Tibial nerve (tissue), 4 donors: ENCODE results near the gene EEF2. TPM values are rescaled to one million over a fixed set of nuclear protein-coding genes. Genes with fewer than 3 reads are reported as not detected.
A peak's percentile ranks its signal among the peaks of the same experiment; 100 is the strongest.

Experiments used
- DNase-seq, 2 donors: peaks; one replicate each; pipeline ENCODE4 v3.0.0-alpha.2; 2019; ENCODE audit warnings: low spot score in 2 of 2
- H3K27ac ChIP-seq, 4 donors: fragments of 200-600 bp; sonication (generic) in 3 of 4; one replicate each; pipeline ENCODE4 v1.5.1; 2017 to 2019; ENCODE audit warnings: mild to moderate bottlenecking in 1 of 4
- H3K27me3 ChIP-seq, 2 donors: fragments of 200-600 bp; sonication (generic) in 1 of 2; one replicate each; pipeline versions ENCODE4 v1.5.1 to v1.6.0; 2017 to 2019
- H3K36me3 ChIP-seq, 3 donors: fragments of 200-600 bp; sonication (generic); one replicate each; pipeline ENCODE4 v1.5.1; 2018 to 2019
- H3K4me1 ChIP-seq, 4 donors: fragments of 200-600 bp; sonication (generic) in 3 of 4; one replicate each; pipeline ENCODE4 v1.5.1; 2017 to 2019
- H3K4me3 ChIP-seq, 4 donors: fragments of 200-600 bp; sonication (generic) in 3 of 4; one replicate each; pipeline ENCODE4 v1.5.1; 2017 to 2019; ENCODE audit warnings: mild to moderate bottlenecking in 1 of 4, moderate library complexity in 1 of 4
- H3K9me3 ChIP-seq, 4 donors: fragments of 200-600 bp; sonication (generic) in 3 of 4; one replicate each; pipeline ENCODE4 v1.5.1; 2017 to 2019
- CTCF ChIP-seq, 5 experiments: fragments of 200-600 bp in 3 of 5; fragments of 450-650 bp in 2 of 5; sonication (generic) in 3 of 5; IDR thresholded peaks; one replicate each; pipeline ENCODE4 v1.5.1; 2016 to 2019; ENCODE audit warnings: antibody characterized with exemption in 5 of 5, mild to moderate bottlenecking in 3 of 5, moderate library complexity in 2 of 5
- EP300 ChIP-seq, 2 donors: sonication (generic); formaldehyde crosslinking; IDR thresholded peaks; one replicate each; pipeline ENCODE4 v1.6.1; 2017; ENCODE audit warnings: antibody characterized with exemption in 2 of 2, mild to moderate bottlenecking in 1 of 2
- POLR2A ChIP-seq, 2 donors: fragments of 450-650 bp; IDR thresholded peaks; one replicate each; pipeline ENCODE4 v1.6.1; 2017; ENCODE audit warnings: antibody characterized with exemption in 2 of 2, mild to moderate bottlenecking in 2 of 2, moderate library complexity in 2 of 2
- WGBS, 2 donors: methylation state at CpG; one replicate each; pipeline ENCODE4 v1.1.5; 2018; 5-methylcytosine and 5-hydroxymethylcytosine counted together
- small RNA-seq: library from RNA; depleted of rRNA; stranded (forward); fragments of <200 nt; gene quantifications from one replicate; pipeline ENCODE3, GENCODE V24; 2016
- total RNA-seq, 4 donors: library from RNA; depleted of rRNA; stranded (reverse); fragments of >200 nt; gene quantifications; one replicate each; pipeline ENCODE4 v1.1.0, GENCODE V29; 2016

EEF2 gene
- total RNA-seq, 4 donors from 2014 or later: 1,233 to 1,650 (median 1,549) TPM

GRCh38 chr19:3932931-3933810 lies 52.1 kb downstream of the EEF2 start, which contains the start of gene NMRK2:
Gene NMRK2 (plus strand): TSS chr19:3933069. CDS start chr19:3933672, 603 bp downstream.
- no peak for DNase-seq
- WGBS, 2 donors: 1% methylated on average over 35 to 43 of the region's 51 CpGs
- no peak within 1 kb of the TSS for H3K4me3 ChIP-seq
- H3K36me3 ChIP-seq: no peaks in the 10 kb centered on the region
- H3K27me3 ChIP-seq: peaks cover 0 to 32% of the 10 kb centered on the region in 2 donors
- peaks cover 0 to 21% (median 0%) of the 10 kb centered on the region in 4 donors for H3K9me3 ChIP-seq
- no peak within 1 kb of the TSS for H3K27ac ChIP-seq
- TF ChIP-seq POLR2A (IDR thresholded peaks at IDR 0.05) (no peak), EP300 (IDR thresholded peaks at IDR 0.05) (no peak), CTCF (IDR thresholded peaks at IDR 0.05) (no peak)
- H3K4me1 ChIP-seq: peaks cover 0 to 10% (median 0%) of the 10 kb centered on the region in 4 donors

- Histone ChIP-seq H3K4me3 (no peak overlapping the region), H3K27me3 (peaks cover 0 to 32% of the 10 kb centered on the region in 2 donors), H3K9me3 (peaks cover 0 to 13% (median 0%) of the 10 kb centered on the region in 4 donors), H3K36me3 (no peaks in the 10 kb centered on the region), H3K27ac (no peak overlapping the region), H3K4me1 (peaks cover 0 to 10% (median 0%) of the 10 kb centered on the region in 4 donors)
- no peak for DNase-seq
- TF ChIP-seq POLR2A (IDR thresholded peaks at IDR 0.05) (no peak), CTCF (IDR thresholded peaks at IDR 0.05) (no peak), EP300 (IDR thresholded peaks at IDR 0.05) (no peak)
- WGBS, 2 donors: 70 to 87% methylated on average over 7 of the region's 8 CpGs
Measured at GRCh38 chr19:3931041-3931440, 54.2 kb downstream of the EEF2 start.

Small RNA genes within 50 kb of the gene (small RNA-seq; reads per million reads assigned to genes)
- gene SNORD37: 9.6 reads per million, percentile 90 among the genes with 10 or more reads in this experiment

Other genes with a start within 250 kb of the EEF2 start
- gene APBA3, start 223.8 kb downstream of the EEF2 start, total RNA-seq: 10 to 100 TPM; 21.6 to 51.0 (median 34.7) TPM
- 100 to 1,000 TPM in 1 of 4 donors, 10 to 100 TPM in 3; 44.1 to 111 (median 59.2) TPM for gene MRPL54, start 222.8 kb downstream of the EEF2 start, total RNA-seq
- not detected for gene RAX2, start 213.2 kb downstream of the EEF2 start, total RNA-seq
- gene MATK, start 199.1 kb downstream of the EEF2 start, total RNA-seq: 1 to 10 TPM in 3 of 4 donors, under 1 TPM in 1; 0.78 to 2.9 (median 2.1) TPM
- not detected for gene ZFR2, start 116.4 kb downstream of the EEF2 start, total RNA-seq
- not detected for gene ATCAY, start 104.8 kb downstream of the EEF2 start, total RNA-seq
- not detected for gene NMRK2, start 52.4 kb downstream of the EEF2 start, total RNA-seq
- 10 to 100 TPM; 58.8 to 87.7 (median 70.3) TPM for gene DAPK3, start 14.4 kb downstream of the EEF2 start, total RNA-seq
- gene PIAS4, start 22.3 kb upstream of the EEF2 start, total RNA-seq: 10 to 100 TPM; 23.0 to 32.4 (median 26.3) TPM
- gene ZBTB7A, start 81.4 kb upstream of the EEF2 start, total RNA-seq: 10 to 100 TPM; 64.9 to 97.7 (median 86.7) TPM
- 100 to 1,000 TPM in 1 of 4 donors, 10 to 100 TPM in 3; 36.9 to 128 (median 75.0) TPM for gene MAP2K2, start 138.7 kb upstream of the EEF2 start, total RNA-seq
- not detected for gene CREB3L3, start 168.2 kb upstream of the EEF2 start, total RNA-seq
- 10 to 100 TPM; 17.7 to 41.4 (median 38.2) TPM for gene SIRT6, start 197.1 kb upstream of the EEF2 start, total RNA-seq
- gene ANKRD24, start 197.2 kb upstream of the EEF2 start, total RNA-seq: 1 to 10 TPM in 1 of 4 donors, under 1 TPM in 3; 0.30 to 1.7 (median 0.61) TPM
- 10 to 100 TPM in 2 of 4 donors, 1 to 10 TPM in 2; 1.4 to 18.0 (median 9.0) TPM for gene EBI3, start 244.1 kb upstream of the EEF2 start, total RNA-seq